ENCODE measurements around the gene FHOD3. TPM values are rescaled to one million over a fixed set of nuclear protein-coding genes. Genes with fewer than 3 reads are reported as not detected.

FHOD3 gene
- total and polyA plus RNA-seq, 3 experiments from 2014 or later = not detected

- H3K4me1 ChIP-seq (ENCODE audit: insufficient read depth, low read length) = no peaks in the 10 kb centered on the region
- ChIA-PET CTCF (no interaction called here), POLR2A (no interaction called here)
- H3K27ac ChIP-seq (ENCODE audit: low read depth, low read length) = no peak overlapping the region
- no peaks in the 10 kb centered on the region for H3K9me3 ChIP-seq (ENCODE audit: low read length)
- H3K27ac Mint-ChIP-seq = no peak overlapping the region
- no peaks in the 10 kb centered on the region for H3K36me3 ChIP-seq (ENCODE audit: insufficient read depth, low read length)
- no peaks in the 10 kb centered on the region for H3K36me3 Mint-ChIP-seq
- H3K4me3 Mint-ChIP-seq = no peak overlapping the region
- H3K27me3 ChIP-seq (ENCODE audit: insufficient read depth, low read length, poor library complexity, severe bottlenecking) = no peaks in the 10 kb centered on the region
- peaks cover 0 to under 1% (median 0%) of the 10 kb centered on the region in 5 donors for H3K9me3 Mint-ChIP-seq
- H3K4me3 ChIP-seq (ENCODE audit: low read length) = no peak overlapping the region
- H3K4me1 Mint-ChIP-seq = no peaks in the 10 kb centered on the region
- no peak for DNase-seq
- H3K27me3 Mint-ChIP-seq = peaks cover 14 to 15% of the 10 kb centered on the region in 2 donors
These were observed 218.7 kb downstream of the FHOD3 start for GRCh38 chr18:36516258-36516657.

- Mint-ChIP-seq H3K4me1 (no peaks in the 10 kb centered on the region), H3K9me3 (peaks cover 0 to 2% (median 0%) of the 10 kb centered on the region in 5 donors), H3K27me3 (peaks cover 15 to 19% of the 10 kb centered on the region in 2 donors), H3K4me3 (no peak overlapping the region), H3K27ac (no peak overlapping the region), H3K36me3 (no peaks in the 10 kb centered on the region)
- Histone ChIP-seq H3K27ac (ENCODE audit: low read depth, low read length) (no peak overlapping the region), H3K9me3 (ENCODE audit: low read length) (no peaks in the 10 kb centered on the region), H3K4me3 (ENCODE audit: low read length) (no peak overlapping the region), H3K27me3 (ENCODE audit: insufficient read depth, low read length, poor library complexity, severe bottlenecking) (no peaks in the 10 kb centered on the region), H3K4me1 (ENCODE audit: insufficient read depth, low read length) (no peaks in the 10 kb centered on the region), H3K36me3 (ENCODE audit: insufficient read depth, low read length) (no peaks in the 10 kb centered on the region)
- DNase-seq = no peak
- ChIA-PET POLR2A (no interaction called here), CTCF (no interaction called here)
These were observed 219.2 kb downstream of the FHOD3 start for GRCh38 chr18:36516726-36517125.

DNA sequence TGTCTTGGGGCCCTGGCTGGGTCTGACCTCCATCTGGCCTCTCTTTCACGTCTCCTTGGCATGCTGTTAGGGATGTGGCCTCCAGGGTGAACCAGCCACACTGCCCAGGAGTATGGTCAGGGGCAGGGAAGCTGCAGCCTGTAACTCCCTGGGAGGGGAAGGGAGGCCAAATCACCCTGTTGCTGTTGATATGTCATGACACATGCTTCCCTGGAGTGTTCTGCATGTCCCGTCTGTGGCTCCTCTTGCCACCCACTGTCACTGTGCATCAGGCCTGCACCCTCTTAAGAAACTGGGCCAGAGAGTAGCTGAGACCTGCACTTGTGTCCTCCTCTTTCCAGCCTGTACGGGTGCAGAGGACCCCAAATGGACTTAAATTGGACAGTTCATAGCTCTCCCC lies 221.3 kb downstream of the FHOD3 start:
- H3K36me3 Mint-ChIP-seq = peaks cover 0 to 2% (median 0%) of the 10 kb centered on the region in 3 donors
- no peak overlapping the region for H3K27ac ChIP-seq (ENCODE audit: low read depth, low read length)
- peaks cover 0 to 2% (median 0%) of the 10 kb centered on the region in 5 donors for H3K9me3 Mint-ChIP-seq
- H3K4me3 ChIP-seq (ENCODE audit: low read length) = no peak overlapping the region
- no peaks in the 10 kb centered on the region for H3K4me1 Mint-ChIP-seq
- POLR2A ChIA-PET = no interaction called here
- no peaks in the 10 kb centered on the region for H3K36me3 ChIP-seq (ENCODE audit: insufficient read depth, low read length)
- H3K4me3 Mint-ChIP-seq = no peak overlapping the region
- CTCF ChIA-PET = no interaction called here
- no peaks in the 10 kb centered on the region for H3K9me3 ChIP-seq (ENCODE audit: low read length)
- no peak overlapping the region for H3K27ac Mint-ChIP-seq
- peaks cover 15 to 28% of the 10 kb centered on the region in 2 donors for H3K27me3 Mint-ChIP-seq
- no peaks in the 10 kb centered on the region for H3K4me1 ChIP-seq (ENCODE audit: insufficient read depth, low read length)
- DNase-seq = no peak
- H3K27me3 ChIP-seq (ENCODE audit: insufficient read depth, low read length, poor library complexity, severe bottlenecking) = no peaks in the 10 kb centered on the region

- Histone ChIP-seq H3K4me3 (ENCODE audit: low read length) (no peak overlapping the region), H3K36me3 (ENCODE audit: insufficient read depth, low read length) (no peaks in the 10 kb centered on the region), H3K9me3 (ENCODE audit: low read length) (no peaks in the 10 kb centered on the region), H3K4me1 (ENCODE audit: insufficient read depth, low read length) (no peaks in the 10 kb centered on the region), H3K27ac (ENCODE audit: low read depth, low read length) (no peak overlapping the region), H3K27me3 (ENCODE audit: insufficient read depth, low read length, poor library complexity, severe bottlenecking) (no peaks in the 10 kb centered on the region)
- Mint-ChIP-seq H3K4me3 (no peak overlapping the region), H3K36me3 (peaks cover 0 to 2% (median 0%) of the 10 kb centered on the region in 3 donors), H3K4me1 (no peaks in the 10 kb centered on the region), H3K9me3 (peaks cover 0 to 2% (median 0%) of the 10 kb centered on the region in 5 donors), H3K27ac (no peak overlapping the region), H3K27me3 (peaks cover 16 to 28% of the 10 kb centered on the region in 2 donors)
- ChIA-PET CTCF (no interaction called here), POLR2A (no interaction called here)
- no peak for DNase-seq
These were observed 221.8 kb downstream of the FHOD3 start for GRCh38 chr18:36519358-36519757.

GRCh38 chr18:36522509-36522908 lies 225.0 kb downstream of the FHOD3 start:
- Histone ChIP-seq H3K4me3 (ENCODE audit: low read length) (no peak overlapping the region), H3K27ac (ENCODE audit: low read depth, low read length) (no peak overlapping the region), H3K9me3 (ENCODE audit: low read length) (no peaks in the 10 kb centered on the region), H3K27me3 (ENCODE audit: insufficient read depth, low read length, poor library complexity, severe bottlenecking) (no peaks in the 10 kb centered on the region), H3K4me1 (ENCODE audit: insufficient read depth, low read length) (no peaks in the 10 kb centered on the region), H3K36me3 (ENCODE audit: insufficient read depth, low read length) (no peaks in the 10 kb centered on the region)
- Mint-ChIP-seq H3K27me3 (peaks cover 12 to 14% of the 10 kb centered on the region in 2 donors), H3K27ac (no peak overlapping the region), H3K4me3 (no peak overlapping the region), H3K4me1 (no peaks in the 10 kb centered on the region), H3K36me3 (peaks cover 0 to 2% (median 0%) of the 10 kb centered on the region in 3 donors), H3K9me3 (peaks cover 0 to 2% (median 0%) of the 10 kb centered on the region in 5 donors)
- ChIA-PET CTCF (no interaction called here), POLR2A (no interaction called here)
- DNase-seq = no peak

DNA sequence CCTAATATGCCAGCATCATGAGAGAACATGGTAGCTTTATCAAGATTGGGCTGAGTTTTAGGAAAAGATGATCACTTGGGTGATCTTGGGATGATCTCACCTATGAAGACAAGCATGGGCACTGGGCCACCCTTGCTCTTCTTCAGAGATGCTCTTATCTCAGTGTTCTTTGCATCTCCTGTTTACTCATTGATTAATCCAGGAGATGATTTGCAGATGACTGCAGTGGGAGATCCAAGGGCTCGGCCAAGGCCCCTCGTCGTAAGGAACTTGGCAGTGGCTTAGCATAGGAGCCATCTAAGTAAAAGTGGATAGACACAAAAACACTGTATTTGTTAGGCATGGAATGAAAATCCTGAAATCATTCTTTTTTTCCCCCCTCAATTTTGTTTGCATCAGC lies 228.4 kb downstream of the FHOD3 start:
- Mint-ChIP-seq H3K4me3 (no peak overlapping the region), H3K27me3 (peaks cover 9 to 14% of the 10 kb centered on the region in 2 donors), H3K27ac (no peak overlapping the region), H3K4me1 (no peaks in the 10 kb centered on the region), H3K36me3 (peaks cover 0 to 2% (median 0%) of the 10 kb centered on the region in 3 donors), H3K9me3 (peaks cover 0 to 2% (median 0%) of the 10 kb centered on the region in 5 donors)
- H3K27ac ChIP-seq (ENCODE audit: low read depth, low read length) = no peak overlapping the region
- H3K4me3 ChIP-seq (ENCODE audit: low read length) = no peak overlapping the region
- no peaks in the 10 kb centered on the region for H3K9me3 ChIP-seq (ENCODE audit: low read length)
- ChIA-PET POLR2A (no interaction called here), CTCF (no interaction called here)
- H3K27me3 ChIP-seq (ENCODE audit: insufficient read depth, low read length, poor library complexity, severe bottlenecking) = no peaks in the 10 kb centered on the region
- H3K4me1 ChIP-seq (ENCODE audit: insufficient read depth, low read length) = no peaks in the 10 kb centered on the region
- no peaks in the 10 kb centered on the region for H3K36me3 ChIP-seq (ENCODE audit: insufficient read depth, low read length)
- DNase-seq = no peak

DNA sequence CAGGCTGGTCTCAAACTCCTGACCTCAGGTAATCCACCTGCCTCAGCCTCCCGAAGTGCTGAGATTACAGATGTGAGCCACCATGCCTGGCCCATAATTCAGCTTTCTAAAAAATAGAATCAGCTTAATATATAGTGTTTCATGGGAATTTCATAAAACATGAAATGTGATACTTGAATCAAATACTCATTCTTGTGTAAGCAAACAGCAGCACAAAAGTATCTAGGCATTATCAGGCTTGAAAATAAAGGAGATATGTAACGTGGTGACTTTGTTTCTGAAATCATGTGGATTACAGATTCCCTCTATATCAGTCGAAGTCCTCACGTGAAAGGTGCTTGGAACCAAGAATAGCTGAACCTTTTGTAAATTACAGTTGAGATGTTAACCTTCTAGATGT lies 229.1 kb downstream of the FHOD3 start:
- no peak overlapping the region for H3K4me3 Mint-ChIP-seq
- peaks cover 7 to 15% of the 10 kb centered on the region in 2 donors for H3K27me3 Mint-ChIP-seq
- H3K4me1 Mint-ChIP-seq = no peaks in the 10 kb centered on the region
- CTCF ChIA-PET = no interaction called here
- Histone ChIP-seq H3K36me3 (ENCODE audit: insufficient read depth, low read length) (no peaks in the 10 kb centered on the region), H3K4me3 (ENCODE audit: low read length) (no peak overlapping the region), H3K4me1 (ENCODE audit: insufficient read depth, low read length) (no peaks in the 10 kb centered on the region), H3K27ac (ENCODE audit: low read depth, low read length) (no peak overlapping the region), H3K27me3 (ENCODE audit: insufficient read depth, low read length, poor library complexity, severe bottlenecking) (no peaks in the 10 kb centered on the region), H3K9me3 (ENCODE audit: low read length) (no peaks in the 10 kb centered on the region)
- POLR2A ChIA-PET = no interaction called here
- no peak for DNase-seq
- H3K9me3 Mint-ChIP-seq = no peaks in the 10 kb centered on the region
- no peak overlapping the region for H3K27ac Mint-ChIP-seq
- H3K36me3 Mint-ChIP-seq = peaks cover 0 to 2% (median 0%) of the 10 kb centered on the region in 3 donors

- no peak for DNase-seq
- H3K4me3 Mint-ChIP-seq = no peak overlapping the region
- Histone ChIP-seq H3K9me3 (ENCODE audit: low read length) (no peaks in the 10 kb centered on the region), H3K27ac (ENCODE audit: low read depth, low read length) (no peak overlapping the region), H3K36me3 (ENCODE audit: insufficient read depth, low read length) (no peaks in the 10 kb centered on the region), H3K27me3 (ENCODE audit: insufficient read depth, low read length, poor library complexity, severe bottlenecking) (no peaks in the 10 kb centered on the region), H3K4me1 (ENCODE audit: insufficient read depth, low read length) (no peaks in the 10 kb centered on the region), H3K4me3 (ENCODE audit: low read length) (no peak overlapping the region)
- ChIA-PET POLR2A (no interaction called here), CTCF (no interaction called here)
- H3K27ac Mint-ChIP-seq = no peak overlapping the region
- no peaks in the 10 kb centered on the region for H3K4me1 Mint-ChIP-seq
- H3K9me3 Mint-ChIP-seq = no peaks in the 10 kb centered on the region
- peaks cover 0 to 2% (median 0%) of the 10 kb centered on the region in 3 donors for H3K36me3 Mint-ChIP-seq
- peaks cover 7 to 15% of the 10 kb centered on the region in 2 donors for H3K27me3 Mint-ChIP-seq
These were observed 229.5 kb downstream of the FHOD3 start for GRCh38 chr18:36527051-36527450.
